Endometrium (tissue), 2 donors: Measurements from ENCODE around the gene COPG2.
"Not testable (repeated sequence)": the region's sequence is repeated elsewhere in the genome, so short reads cannot be mapped to it uniquely, and the experiment has no call there.

Source experiments
- FAIRE-seq: peaks from 2 replicates; lab custom pipeline; 2012; peaks lifted over from hg19 to GRCh38; lab: Jason Lieb, UNC
- donor health status: control.
- donor health status: control.

Gene COPG2

GRCh38 chr7:130668258-130669084 is at the start of gene COPG2:
Gene COPG2, minus strand, starts transcription at chr7:130668748. Its CDS starts 80 bp downstream, at chr7:130668668.
- no peak for FAIRE-seq

- no peak for FAIRE-seq
Measured at GRCh38 chr7:130712416-130712815, 43.9 kb upstream of the COPG2 start.

GRCh38 chr7:130708766-130709165 is 40.2 kb upstream of the COPG2 start:
- no peak for FAIRE-seq

- no peak for FAIRE-seq
Measured at GRCh38 chr7:130708001-130708400, 39.5 kb upstream of the COPG2 start.

- no peak for FAIRE-seq
Measured at GRCh38 chr7:130703851-130704250, 35.3 kb upstream of the COPG2 start.

GRCh38 chr7:130701650-130702049 is 33.1 kb upstream of the COPG2 start:
- FAIRE-seq = peak; percentile 18

GRCh38 chr7:130700760-130701159 is 32.2 kb upstream of the COPG2 start:
- no peak for FAIRE-seq

GRCh38 chr7:130699686-130700085 is 31.1 kb upstream of the COPG2 start:
- FAIRE-seq = no peak

GRCh38 chr7:130697820-130698219 is 29.3 kb upstream of the COPG2 start:
- no peak for FAIRE-seq

GRCh38 chr7:130695840-130696239 is 27.3 kb upstream of the COPG2 start:
- FAIRE-seq = no peak

GRCh38 chr7:130692396-130692795 is 23.8 kb upstream of the COPG2 start:
- FAIRE-seq = not testable (repeated sequence)

GRCh38 chr7:130689683-130690082 is 21.1 kb upstream of the COPG2 start:
- no peak for FAIRE-seq

- FAIRE-seq = peak; percentile 12
Measured at GRCh38 chr7:130683026-130683425, 14.5 kb upstream of the COPG2 start.

- FAIRE-seq = no peak
Measured at GRCh38 chr7:130674456-130674855, 5.9 kb upstream of the COPG2 start.

GRCh38 chr7:130673066-130673465 is 4.5 kb upstream of the COPG2 start:
- FAIRE-seq = no peak

GRCh38 chr7:130672146-130672545 is 3.6 kb upstream of the COPG2 start:
- no peak for FAIRE-seq

GRCh38 chr7:130669085-130669700 is 645 bp upstream of the COPG2 start:
- no peak for FAIRE-seq

GRCh38 chr7:130667593-130668257 is 823 bp downstream of the COPG2 start:
- FAIRE-seq = no peak

GRCh38 chr7:130662426-130662825 is 6.1 kb downstream of the COPG2 start:
- FAIRE-seq = no peak

GRCh38 chr7:130655286-130655685 is 13.3 kb downstream of the COPG2 start:
- FAIRE-seq = no peak

- peak; percentile 26 for FAIRE-seq
Measured at GRCh38 chr7:130654850-130655249, 13.7 kb downstream of the COPG2 start.

- no peak for FAIRE-seq
Measured at GRCh38 chr7:130650611-130651120, 17.9 kb downstream of the COPG2 start.
